ENCODE measurements around the gene SPIRE2.

SPIRE2 gene

GRCh38 chr16:89861648-89862047, 33.4 kb downstream of the SPIRE2 start:
- DNase-seq (ENCODE audit: insufficient read length, low spot score), result no peak
- FAIRE-seq, result no peak
- TF ChIP-seq CTCF (IDR thresholded peaks at IDR 0.05; ENCODE audit: insufficient read depth, missing control alignments), result no peak

GRCh38 chr16:89862732-89863131, 34.5 kb downstream of the SPIRE2 start:
- no peak for DNase-seq (ENCODE audit: insufficient read length, low spot score)
- no peak for TF ChIP-seq CTCF (IDR thresholded peaks at IDR 0.05; ENCODE audit: insufficient read depth, missing control alignments)
- FAIRE-seq, result no peak

- no peak for TF ChIP-seq CTCF (IDR thresholded peaks at IDR 0.05; ENCODE audit: insufficient read depth, missing control alignments)
- DNase-seq (ENCODE audit: insufficient read length, low spot score) (no peak), FAIRE-seq (no peak)
These were observed 35.7 kb downstream of the SPIRE2 start for GRCh38 chr16:89863741-89864526.

- no peak for DNase-seq (ENCODE audit: insufficient read length, low spot score)
- FAIRE-seq, result no peak
- no peak for TF ChIP-seq CTCF (IDR thresholded peaks at IDR 0.05; ENCODE audit: insufficient read depth, missing control alignments)
These were observed 36.2 kb downstream of the SPIRE2 start for GRCh38 chr16:89864527-89864820.

GRCh38 chr16:89867918-89868317, 39.6 kb downstream of the SPIRE2 start:
- TF ChIP-seq CTCF (IDR thresholded peaks at IDR 0.05; ENCODE audit: insufficient read depth, missing control alignments), result no peak

GRCh38 chr16:89869911-89870310, 41.6 kb downstream of the SPIRE2 start:
- FAIRE-seq (no peak), DNase-seq (ENCODE audit: insufficient read length, low spot score) (no peak)
- TF ChIP-seq CTCF (IDR thresholded peaks at IDR 0.05; ENCODE audit: insufficient read depth, missing control alignments), result no peak

More at GRCh38 chr16:89867918-89868317, 39.6 kb downstream of the SPIRE2 start:
- FAIRE-seq, result no peak
- no peak for DNase-seq (ENCODE audit: insufficient read length, low spot score)

- TF ChIP-seq CTCF (IDR thresholded peaks at IDR 0.05; ENCODE audit: insufficient read depth, missing control alignments), result no peak
- no peak for FAIRE-seq
- DNase-seq (ENCODE audit: insufficient read length, low spot score), result no peak
These were observed 42.2 kb downstream of the SPIRE2 start for GRCh38 chr16:89870440-89870839.

All from D721Med (cell line).